AG09309 (cell line): ENCODE measurements around the gene MYO19.

Source experiments
- DNase-seq: peaks from one replicate; pipeline ENCODE4 v3.0.0-alpha.2; 2010; ENCODE audit warnings: low read depth
- H3K4me3 ChIP-seq: 2 replicates; pipeline ENCODE4 v1.5.1; 2011; ENCODE audit warnings: mild to moderate bottlenecking, low read depth, low read length, moderate library complexity; ENCODE audit not compliant: control insufficient read depth
- CTCF ChIP-seq: IDR thresholded peaks from 2 replicates; pipeline ENCODE4 v1.5.1; 2011; ENCODE audit warnings: mild to moderate bottlenecking, low read depth, low read length, inconsistent platforms; ENCODE audit not compliant: insufficient read depth, control insufficient read depth; ENCODE audit errors: missing control alignments

MYO19 gene

DNA sequence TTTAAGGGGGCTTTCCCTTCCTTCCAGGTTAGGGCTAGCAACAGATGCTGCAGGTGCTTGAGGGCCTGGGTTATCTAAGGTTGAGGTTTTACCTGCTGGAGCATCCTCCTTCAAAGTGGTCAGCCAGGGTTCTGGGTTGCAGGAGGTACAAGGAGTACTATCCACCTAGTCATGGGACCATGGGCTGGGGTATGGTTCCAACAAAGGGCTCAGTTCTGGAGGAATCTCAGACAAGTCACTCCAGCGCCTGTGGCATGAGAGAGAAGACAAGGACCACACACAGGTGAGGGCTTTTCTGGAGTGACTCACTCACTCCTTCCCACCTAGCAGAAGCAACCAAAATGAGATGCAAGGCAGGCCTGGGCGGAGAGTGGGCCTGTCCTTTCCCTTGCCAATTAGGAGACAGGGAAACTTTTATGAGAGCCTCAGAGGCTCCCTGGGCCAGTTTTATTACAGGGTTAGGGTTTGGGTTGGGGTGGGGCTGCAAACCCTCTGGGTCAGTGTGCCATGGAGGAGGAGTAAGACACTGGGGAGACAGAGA is 2.2 kb downstream of the MYO19 start:
- no peak for TF ChIP-seq CTCF

DNA sequence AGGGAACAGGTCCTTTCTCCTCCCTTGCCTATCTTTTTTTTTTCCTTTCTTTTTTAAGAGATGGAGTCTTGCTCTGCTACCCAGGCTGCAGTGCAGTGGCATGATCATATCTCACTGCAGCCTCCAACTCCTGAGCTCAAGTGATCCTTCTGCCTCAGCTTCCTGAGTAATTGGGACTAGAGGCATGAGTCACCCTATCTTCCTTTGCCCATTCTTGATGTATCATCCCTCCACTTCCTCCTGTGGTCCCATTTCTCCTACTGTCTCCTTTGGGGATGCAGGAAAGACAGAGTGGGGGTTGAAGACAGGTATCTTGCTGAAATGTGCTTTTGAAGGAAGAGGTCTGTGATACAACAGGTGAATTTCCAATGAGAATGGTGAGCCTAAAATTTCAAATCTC is 5.5 kb downstream of the MYO19 start:
- DNase-seq, result no peak
- TF ChIP-seq CTCF, result no peak
- no peak overlapping the region for H3K4me3 ChIP-seq

More for the DNA sequence above, 2.2 kb downstream of the MYO19 start:
- no peak for DNase-seq
- no peak overlapping the region for H3K4me3 ChIP-seq

DNA sequence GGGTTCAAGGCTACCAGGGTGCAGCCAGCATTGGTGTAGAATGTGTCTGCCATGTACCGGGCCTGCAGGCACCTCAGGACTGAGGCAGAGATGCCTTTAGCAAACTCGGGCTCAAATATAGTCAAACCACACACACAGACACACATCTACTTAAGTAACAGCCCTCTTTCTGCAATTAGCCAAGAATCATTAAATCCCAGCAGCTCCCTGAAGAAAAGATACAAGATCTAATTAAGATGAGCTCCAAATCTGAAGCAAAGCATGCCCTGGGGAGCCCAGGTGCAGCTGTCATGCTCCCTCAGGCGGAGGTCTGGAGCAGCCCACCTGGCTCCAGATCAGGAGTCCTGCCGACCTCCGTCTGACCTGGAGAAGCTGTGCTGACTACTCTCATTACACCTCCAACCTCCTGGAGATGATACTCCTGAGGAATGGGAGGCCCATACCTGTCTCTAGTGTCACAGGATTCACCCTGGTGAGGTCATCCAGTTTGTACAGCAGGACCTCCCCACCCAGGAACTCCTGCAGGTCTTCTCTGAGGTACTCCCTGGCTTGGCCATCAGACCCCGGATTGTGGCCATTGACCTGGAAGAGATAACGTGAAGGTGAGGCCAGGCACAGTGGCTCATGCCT is 6.9 kb downstream of the MYO19 start:
- TF ChIP-seq CTCF, result no peak
- H3K4me3 ChIP-seq, result no peak overlapping the region
- DNase-seq, result no peak

- TF ChIP-seq CTCF, result no peak
- no peak for DNase-seq
- H3K4me3 ChIP-seq, result no peak overlapping the region
Observed at GRCh38 chr17:36525888-36526287, 8.8 kb downstream of the MYO19 start.

- DNase-seq, result no peak
- no peak for TF ChIP-seq CTCF
- H3K4me3 ChIP-seq, result no peak overlapping the region
Observed at GRCh38 chr17:36525113-36525512, 9.6 kb downstream of the MYO19 start.

DNA sequence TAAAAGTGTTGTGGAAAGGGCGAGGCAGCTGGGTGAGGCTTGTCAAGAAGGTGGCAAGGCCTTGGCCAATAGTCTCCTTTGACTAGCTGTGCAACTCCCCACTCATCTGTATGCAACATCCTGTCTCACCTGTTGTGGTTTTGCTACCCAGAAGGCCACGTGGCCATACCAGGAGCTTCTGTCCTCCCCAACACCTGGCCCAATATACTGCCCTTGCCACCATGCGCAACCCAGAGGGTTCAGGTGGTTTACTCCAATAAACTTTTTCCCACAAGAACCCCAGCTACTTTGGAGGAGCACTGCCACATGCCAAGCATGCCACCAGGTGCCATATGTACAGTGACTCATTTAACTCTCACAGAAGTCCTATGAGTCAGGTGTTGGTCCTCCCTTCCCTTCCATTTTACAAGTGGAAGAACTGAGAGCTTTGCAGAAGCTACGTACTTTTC is 10.2 kb downstream of the MYO19 start:
- no peak for DNase-seq
- no peak for TF ChIP-seq CTCF
- H3K4me3 ChIP-seq, result no peak overlapping the region
